ENCODE measurements around the gene DPPA2. TPM values are rescaled to one million over a fixed set of nuclear protein-coding genes. Genes with fewer than 3 reads are reported as not detected.

The DPPA2 gene
- total and polyA plus RNA-seq, 2 of the 8 experiments (the other 6 are each of a cell fraction or from before 2014, with no cell fraction given): 7.8 to 12.6 TPM

DNA sequence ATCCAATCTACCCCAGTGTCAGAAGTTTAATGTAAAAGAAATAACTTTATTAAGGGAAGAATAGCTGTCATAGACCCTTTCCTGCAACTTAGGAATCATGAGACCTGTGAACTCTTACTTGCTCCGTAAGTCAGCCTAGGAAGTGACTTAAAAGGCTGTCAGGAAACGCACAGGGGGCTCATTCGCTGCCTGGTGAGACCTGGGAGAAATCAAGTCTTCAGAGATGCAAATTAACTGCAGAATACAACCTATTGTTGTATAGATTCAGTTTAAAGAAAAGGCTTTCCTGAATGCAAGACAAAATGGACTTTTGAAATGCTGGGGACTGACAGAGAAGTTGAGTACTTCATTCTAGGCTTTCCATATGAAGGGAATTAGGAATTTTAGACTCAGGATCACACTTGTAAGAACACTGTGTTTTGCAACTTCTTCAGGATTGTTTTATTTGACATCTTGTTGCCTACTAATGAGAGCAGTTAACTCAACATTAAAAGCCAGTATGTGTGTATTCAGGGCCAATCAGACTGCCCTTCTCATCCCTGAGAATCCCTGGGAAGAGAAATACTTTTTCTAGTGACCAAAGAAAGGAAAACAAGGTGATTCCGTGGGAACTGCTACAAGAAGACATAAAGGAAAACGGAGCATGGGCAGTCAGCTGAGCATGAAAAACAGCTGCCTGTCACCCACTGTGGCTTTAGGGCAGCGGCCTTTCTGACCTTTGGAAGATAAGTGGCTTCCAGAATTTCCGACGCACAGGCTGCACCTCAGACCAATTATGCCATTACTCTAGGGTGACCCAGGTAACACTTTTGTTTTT, 39.5 kb upstream of the DPPA2 start (continued):
- TF ChIP-seq SAP30 (IDR thresholded peaks at IDR 0.05; ENCODE audit: insufficient read depth, insufficient replicate concordance, low read length) (peak; percentile 76), SIRT6 (IDR thresholded peaks at IDR 0.05; ENCODE audit: low read length) (no peak), FOSL1 (IDR thresholded peaks at IDR 0.05; ENCODE audit: insufficient read depth, low read depth, low read length) (no peak), CBX5 (IDR thresholded peaks at IDR 0.05; ENCODE audit: low read depth, low read length) (no peak), CTBP2 (IDR thresholded peaks at IDR 0.05; ENCODE audit: borderline replicate concordance, insufficient read depth, insufficient read length, low read length) (peak; percentile 1), NANOG (IDR thresholded peaks at IDR 0.05; ENCODE audit: insufficient read depth, low read depth, low read length, poor library complexity, severe bottlenecking) (peak; percentile 88), JUN (IDR thresholded peaks at IDR 0.05; ENCODE audit: low read depth, low read length) (no peak), POLR2AphosphoS5 (IDR thresholded peaks at IDR 0.05; ENCODE audit: low read depth, low read length) (peak; percentile 48; the same call in 1 of the 2 replicates), EGR1 (IDR thresholded peaks at IDR 0.05; ENCODE audit: borderline replicate concordance, low read depth, low read length) (no peak), HDAC2 (IDR thresholded peaks at IDR 0.05; ENCODE audit: borderline replicate concordance in 1 of 2, low read depth in 2 of 2, low read length in 2 of 2) (peak; percentile 53 to 95; a peak in 2 of 4 replicates), POU5F1 (IDR thresholded peaks at IDR 0.05; ENCODE audit: low read depth, low read length) (0 out of 2 replicates have a peak, but pooled peaks have one; percentile 36), MAFK (IDR thresholded peaks at IDR 0.05; ENCODE audit: low read depth, low read length) (no peak), GABPA (IDR thresholded peaks at IDR 0.05; ENCODE audit: borderline replicate concordance, insufficient read depth, low read length) (no peak), BACH1 (IDR thresholded peaks at IDR 0.05; ENCODE audit: low read length) (no peak), POLR2A (IDR thresholded peaks at IDR 0.05; ENCODE audit: control extremely low read depth in 1 of 2, low read depth in 2 of 2, low read length in 2 of 2) (peak in 1 of 2 experiments; percentile 11), GTF2F1 (IDR thresholded peaks at IDR 0.05; ENCODE audit: borderline replicate concordance, low read depth, low read length) (no peak)
- TF ChIP-seq, protein P1, sequence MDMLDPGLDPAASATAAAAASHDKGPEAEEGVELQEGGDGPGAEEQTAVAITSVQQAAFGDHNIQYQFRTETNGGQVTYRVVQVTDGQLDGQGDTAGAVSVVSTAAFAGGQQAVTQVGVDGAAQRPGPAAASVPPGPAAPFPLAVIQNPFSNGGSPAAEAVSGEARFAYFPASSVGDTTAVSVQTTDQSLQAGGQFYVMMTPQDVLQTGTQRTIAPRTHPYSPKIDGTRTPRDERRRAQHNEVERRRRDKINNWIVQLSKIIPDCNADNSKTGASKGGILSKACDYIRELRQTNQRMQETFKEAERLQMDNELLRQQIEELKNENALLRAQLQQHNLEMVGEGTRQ (IDR thresholded peaks at IDR 0.05; ENCODE audit: low read length): no peak
- TF ChIP-seq, protein P2, sequence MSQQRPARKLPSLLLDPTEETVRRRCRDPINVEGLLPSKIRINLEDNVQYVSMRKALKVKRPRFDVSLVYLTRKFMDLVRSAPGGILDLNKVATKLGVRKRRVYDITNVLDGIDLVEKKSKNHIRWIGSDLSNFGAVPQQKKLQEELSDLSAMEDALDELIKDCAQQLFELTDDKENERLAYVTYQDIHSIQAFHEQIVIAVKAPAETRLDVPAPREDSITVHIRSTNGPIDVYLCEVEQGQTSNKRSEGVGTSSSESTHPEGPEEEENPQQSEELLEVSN (IDR thresholded peaks at IDR 0.05): no peak
